GM18870 (cell line): ENCODE measurements around the gene MMP13.
A peak's percentile ranks its signal among the peaks of the same experiment; 100 is the strongest.
"Not testable (repeated sequence)": the region's sequence is repeated elsewhere in the genome, so short reads cannot be mapped to it uniquely, and the experiment has no call there.

ENCODE experiments used
- ATAC-seq: cut with Tn5 transposase; IDR thresholded peaks from one replicate; pipeline ENCODE4 v1.9.1; 2021; ENCODE audit warnings: moderate library complexity; ENCODE audit not compliant: unreplicated experiment

MMP13 gene

GRCh38 chr11:102955624-102956023 is at the start of gene MMP13:
TSS of gene MMP13 (minus strand) at chr11:102955732. CDS start at chr11:102955705, 27 bp downstream.
- no peak for ATAC-seq

- ATAC-seq, result not testable (repeated sequence)
These were observed 48.7 kb upstream of the MMP13 start for GRCh38 chr11:103004234-103004633.

DNA sequence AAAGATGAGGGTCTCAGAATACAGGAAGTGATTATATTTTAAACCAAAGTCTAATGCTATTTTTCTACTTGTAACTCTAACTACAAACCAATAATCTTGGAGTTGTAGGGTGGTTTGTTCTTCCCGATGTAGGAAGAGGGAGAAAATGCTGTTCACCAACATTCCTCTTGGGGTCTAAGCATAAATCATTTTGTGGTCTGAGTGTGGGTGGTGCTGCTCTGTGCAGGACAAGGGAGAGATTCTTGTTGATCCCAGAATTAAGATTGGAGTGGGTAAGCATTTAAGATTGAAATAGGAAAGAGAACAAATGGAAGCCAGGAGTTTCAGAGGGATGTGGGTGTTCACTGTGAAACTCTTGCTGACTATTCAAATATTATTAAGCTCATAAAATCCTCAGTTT is 38.6 kb upstream of the MMP13 start:
- no peak for ATAC-seq

GRCh38 chr11:102991776-102992175 is 36.2 kb upstream of the MMP13 start:
- ATAC-seq, result no peak

- no peak for ATAC-seq
These were observed 34.6 kb upstream of the MMP13 start for GRCh38 chr11:102990145-102990544.

GRCh38 chr11:102989379-102990047 is 34.0 kb upstream of the MMP13 start:
- no peak for ATAC-seq

- ATAC-seq, result no peak
These were observed 31.3 kb upstream of the MMP13 start for GRCh38 chr11:102986815-102987214.

DNA sequence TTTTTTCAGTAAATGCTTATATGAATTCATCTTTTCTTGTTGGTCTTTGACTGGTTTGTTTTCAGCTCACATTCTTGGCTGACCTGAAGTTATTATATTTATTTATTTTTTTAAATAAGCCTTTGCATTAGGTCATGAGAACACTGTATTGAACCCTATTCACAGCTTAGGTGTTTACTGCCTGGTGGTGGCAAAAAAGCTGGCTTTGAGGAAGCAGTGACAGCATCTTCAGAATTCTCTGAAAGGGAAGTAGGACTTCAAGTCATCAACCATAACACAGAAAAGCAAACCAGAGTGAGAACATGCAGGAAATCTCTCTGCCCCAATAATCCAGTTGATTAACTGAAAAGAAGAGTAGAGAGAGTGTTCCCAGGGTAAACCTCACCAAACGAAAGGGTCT is 30.3 kb upstream of the MMP13 start:
- ATAC-seq, result no peak

DNA sequence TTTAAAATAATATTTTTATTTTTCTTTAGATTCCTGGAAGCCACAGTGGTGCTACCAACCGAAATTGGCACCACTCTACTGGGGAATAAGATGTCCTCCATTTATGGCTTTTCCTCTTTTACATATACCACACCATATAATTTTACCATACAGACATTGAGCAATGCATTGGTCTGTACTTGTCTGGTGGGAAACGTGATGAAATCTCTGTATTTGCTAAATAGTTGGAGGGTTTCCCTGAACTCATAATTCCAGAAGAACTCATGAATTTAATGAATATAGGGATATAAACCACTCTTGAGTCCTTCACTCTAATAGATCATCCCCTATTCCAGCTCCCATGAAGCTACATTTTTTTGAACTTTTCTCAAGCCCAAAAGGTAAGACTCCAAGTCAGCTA is 28.0 kb upstream of the MMP13 start:
- no peak for ATAC-seq

DNA sequence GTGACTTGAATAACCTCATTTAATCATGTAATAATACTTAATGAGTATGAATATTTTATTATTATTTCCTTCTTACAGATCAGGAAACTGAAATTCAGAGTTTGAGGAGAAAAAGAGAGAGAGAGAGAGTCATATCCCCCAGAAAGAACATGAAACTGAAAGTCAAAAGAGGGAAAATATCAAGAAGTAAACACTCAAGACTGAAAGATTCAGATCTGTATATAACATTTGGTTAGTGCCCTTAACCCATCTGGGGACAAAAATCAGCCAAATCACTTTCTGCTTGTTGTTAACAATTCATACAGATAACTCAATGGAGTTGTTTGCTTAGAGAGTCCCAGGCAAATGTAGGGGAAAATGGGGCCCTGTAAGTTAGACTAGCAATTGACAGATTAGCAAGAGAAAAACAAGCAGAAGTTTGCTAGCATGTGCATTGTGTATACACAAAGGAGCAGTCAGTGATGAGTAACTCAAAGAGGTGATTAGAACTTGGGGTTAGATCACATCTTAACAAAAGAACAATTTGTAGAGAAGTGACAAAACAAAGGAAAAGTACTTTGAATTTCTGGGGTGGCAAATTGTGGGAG is 25.9 kb upstream of the MMP13 start:
- ATAC-seq, result peak; percentile 90

- ATAC-seq, result no peak
These were observed 19.2 kb upstream of the MMP13 start for GRCh38 chr11:102974552-102975280.

GRCh38 chr11:102973698-102974097 is 18.2 kb upstream of the MMP13 start:
- not testable (repeated sequence) for ATAC-seq

- ATAC-seq, result no peak
These were observed 17.3 kb upstream of the MMP13 start for GRCh38 chr11:102972853-102973252.

DNA sequence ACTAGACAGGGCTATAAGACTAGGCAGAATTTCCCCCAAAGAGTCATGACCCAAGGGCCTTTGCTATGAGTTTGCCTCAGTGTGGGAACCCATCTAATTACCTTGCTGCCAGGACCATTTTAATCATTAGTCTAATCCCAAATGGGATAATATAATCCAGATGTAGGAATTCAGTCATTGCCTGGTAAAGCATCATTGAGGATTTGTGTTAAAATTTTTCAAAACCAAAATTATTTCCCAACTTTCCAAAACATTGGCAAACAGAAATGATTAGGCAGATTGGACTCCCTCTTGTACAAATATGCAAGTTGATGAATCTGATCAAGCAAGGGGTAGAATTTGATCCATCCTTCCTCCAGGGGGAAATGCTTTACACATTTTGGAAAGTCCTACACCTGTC is 16.2 kb upstream of the MMP13 start:
- ATAC-seq, result no peak

DNA sequence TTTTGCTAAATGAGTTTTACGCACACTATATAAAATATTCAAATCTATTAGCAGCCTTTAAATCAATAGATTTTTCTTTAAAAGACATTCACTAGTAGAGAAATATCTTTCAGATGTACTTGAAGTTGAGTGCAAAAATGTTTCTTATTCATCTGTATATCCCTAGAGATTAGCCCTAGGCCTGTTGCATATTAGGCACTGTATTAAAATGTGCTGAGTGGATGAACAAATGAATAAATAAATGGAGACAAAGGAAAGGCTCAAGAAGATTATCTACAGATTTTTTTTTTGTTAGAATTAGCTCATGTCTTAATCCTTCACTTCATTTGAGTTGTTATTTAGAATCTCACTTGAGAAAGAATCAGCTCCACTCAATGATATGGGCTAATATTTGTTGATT is 12.0 kb upstream of the MMP13 start:
- ATAC-seq, result no peak

DNA sequence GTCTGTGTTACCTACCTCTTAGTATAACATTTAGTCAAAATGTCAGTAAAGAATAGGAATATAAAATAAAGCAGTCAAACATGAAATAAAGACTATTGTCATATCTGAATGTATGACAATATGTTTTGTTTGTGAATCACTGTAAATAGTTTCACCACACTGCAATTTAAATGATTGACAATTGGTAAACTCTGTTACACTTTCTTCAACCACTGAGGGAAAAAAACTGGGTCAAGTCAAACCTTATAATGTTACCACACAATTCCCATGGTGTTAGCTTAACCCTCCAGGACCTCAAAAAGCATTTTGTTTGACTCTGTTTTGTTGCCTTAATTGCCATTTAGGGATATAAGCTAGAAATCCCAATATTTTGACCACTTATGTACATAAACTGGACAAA is 10.5 kb upstream of the MMP13 start:
- ATAC-seq, result no peak

- ATAC-seq, result no peak
These were observed 9.3 kb upstream of the MMP13 start for GRCh38 chr11:102964867-102965266.

- ATAC-seq, result no peak
These were observed 2.4 kb upstream of the MMP13 start for GRCh38 chr11:102957953-102958352.

DNA sequence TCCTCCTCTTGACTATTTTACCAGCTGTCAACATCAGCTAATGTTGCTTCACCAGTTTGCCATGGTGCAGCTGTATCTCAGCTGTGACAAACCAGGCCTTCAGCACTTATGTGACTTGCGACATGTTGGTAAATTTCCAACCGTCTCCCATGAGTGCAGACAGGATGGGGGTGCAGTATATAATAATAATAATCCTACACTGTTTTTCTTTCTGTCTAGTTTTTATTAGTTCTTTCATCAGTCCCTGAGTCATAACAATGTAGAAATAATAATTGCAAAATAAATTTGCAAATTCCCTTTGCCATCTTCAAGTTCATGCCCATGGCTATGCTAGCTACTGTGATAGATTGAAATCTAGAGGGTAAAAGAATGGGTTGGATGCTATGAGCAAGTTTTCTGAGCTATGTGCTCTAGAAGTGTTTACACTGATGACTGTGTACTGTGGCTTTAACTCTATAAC is 4.9 kb downstream of the MMP13 start:
- no peak for ATAC-seq

GRCh38 chr11:102946237-102946636 is 9.3 kb downstream of the MMP13 start:
- ATAC-seq, result no peak

DNA sequence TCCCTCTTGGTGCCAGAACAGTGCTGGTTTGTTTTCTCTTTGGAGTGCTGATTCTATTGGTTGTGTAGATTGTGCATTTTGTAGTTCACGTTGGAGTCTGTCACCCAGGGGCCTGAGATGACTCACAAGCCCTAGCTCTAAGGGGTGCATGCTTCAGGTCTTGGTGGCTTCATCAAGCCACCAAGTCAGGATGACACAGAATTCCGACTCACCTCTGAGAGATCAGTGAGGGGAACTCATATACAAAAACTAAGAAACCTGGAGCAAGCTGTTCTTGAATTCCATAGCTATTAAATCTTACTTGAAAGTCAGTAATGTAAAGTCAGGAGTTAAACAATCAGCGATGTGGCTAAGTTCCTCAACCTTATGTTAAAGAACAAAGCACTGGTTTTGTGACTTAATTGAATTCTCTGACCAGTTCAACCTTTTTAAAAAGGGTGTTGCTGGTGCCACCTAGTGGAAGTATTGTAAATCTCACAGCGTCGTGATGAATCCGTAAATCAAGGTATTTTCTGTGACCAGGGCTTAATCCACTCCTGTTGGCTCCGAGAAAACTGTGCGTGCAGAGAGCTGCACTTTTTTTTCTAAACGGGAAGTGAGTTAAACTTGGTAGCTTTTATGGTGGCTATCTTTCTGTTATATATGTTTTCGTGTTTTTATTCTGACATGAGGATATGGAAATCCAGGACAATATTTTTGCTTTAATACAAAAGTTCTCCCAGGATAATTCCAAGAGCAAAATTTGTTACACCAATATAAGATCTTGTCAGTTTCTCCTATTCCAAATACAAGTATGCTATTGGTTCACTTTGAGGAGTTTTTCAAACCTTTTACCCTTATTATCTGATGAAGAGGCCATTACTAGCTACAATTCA is 14.6 kb downstream of the MMP13 start:
- ATAC-seq, result peak; percentile 47
